HG03139 (cell line): ENCODE data around the gene SOX2.

Experiments used
- ATAC-seq: cut with Tn5 transposase; IDR thresholded peaks from one replicate; pipeline ENCODE4 v1.9.1; 2021; ENCODE audit not compliant: unreplicated experiment

Gene SOX2

DNA sequence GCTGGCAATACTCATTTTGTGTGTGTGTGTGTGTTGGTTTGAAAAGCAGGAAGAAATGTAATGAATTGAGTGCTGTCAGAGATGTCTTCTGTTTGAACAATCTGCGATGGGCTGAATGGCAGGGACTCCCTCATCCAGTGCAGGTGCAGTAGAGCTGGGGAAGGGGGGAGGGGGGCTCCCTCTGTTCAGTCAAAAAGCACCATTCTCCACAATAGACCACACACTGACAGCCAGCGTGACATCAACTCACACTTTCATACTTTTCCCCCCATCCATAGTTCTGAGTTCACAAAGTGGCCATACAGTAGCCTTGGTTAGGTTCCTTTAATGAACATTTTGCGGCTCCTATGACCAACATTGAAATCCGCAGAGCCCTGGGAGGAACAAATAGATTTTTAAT is 10.4 kb downstream of the SOX2 start:
- ATAC-seq = no peak

DNA sequence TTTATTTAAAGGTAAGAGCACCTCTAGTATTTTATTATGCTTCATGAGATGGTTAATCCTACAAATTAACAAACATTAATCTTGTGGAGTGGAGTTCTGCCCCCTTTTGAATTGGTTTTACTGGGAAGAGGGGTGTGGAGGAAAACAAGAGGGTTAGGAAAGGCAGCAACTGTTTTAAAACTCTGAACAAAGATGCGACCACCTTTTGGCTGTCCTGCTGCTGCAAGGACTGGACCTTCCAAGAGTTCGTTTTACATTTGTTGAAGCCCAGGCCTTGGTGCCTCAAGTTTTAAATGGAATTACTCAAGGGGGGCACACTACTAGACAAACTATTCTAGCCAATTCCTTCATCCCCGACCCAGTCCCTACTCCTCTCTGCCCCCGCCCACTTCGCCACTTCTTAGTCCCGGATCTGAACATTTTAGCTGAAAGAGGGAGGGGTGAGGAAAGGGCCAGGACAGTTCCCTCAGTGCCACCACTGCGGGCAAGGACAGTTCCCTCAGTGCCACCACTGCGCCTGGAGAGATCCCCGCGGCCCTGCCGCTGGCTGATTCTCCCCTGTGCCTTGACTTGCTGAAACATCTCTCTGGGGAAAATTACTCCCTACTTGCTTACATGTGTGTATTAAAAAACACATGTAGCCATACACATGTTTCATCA is 11.2 kb downstream of the SOX2 start:
- no peak for ATAC-seq

DNA sequence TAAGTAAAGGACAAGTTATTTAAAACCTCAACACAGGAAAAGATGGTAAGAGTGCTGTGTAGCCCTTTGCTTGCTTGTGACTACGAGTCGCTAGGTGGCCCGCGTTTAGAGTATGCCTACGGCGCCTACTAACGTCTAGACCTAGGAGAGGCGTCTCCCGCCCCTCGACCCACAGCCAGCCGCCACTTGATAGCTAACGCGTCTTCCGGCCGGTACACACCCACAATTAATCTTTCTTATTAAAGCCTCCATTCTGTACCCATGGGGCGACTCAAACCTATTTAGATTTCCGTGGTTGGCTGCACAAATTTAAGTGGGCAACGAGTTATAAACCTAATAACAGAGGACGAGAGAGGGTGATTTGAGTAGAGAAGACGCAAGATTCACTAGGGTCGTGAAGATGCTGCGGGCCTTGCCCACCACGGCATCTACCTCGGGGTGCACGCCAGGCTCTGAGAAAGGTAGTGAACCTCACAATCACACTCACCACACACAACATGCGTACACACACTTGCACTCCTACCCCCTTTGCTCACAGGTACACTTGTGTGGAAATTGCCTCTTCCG is 12.0 kb downstream of the SOX2 start:
- ATAC-seq = no peak

DNA sequence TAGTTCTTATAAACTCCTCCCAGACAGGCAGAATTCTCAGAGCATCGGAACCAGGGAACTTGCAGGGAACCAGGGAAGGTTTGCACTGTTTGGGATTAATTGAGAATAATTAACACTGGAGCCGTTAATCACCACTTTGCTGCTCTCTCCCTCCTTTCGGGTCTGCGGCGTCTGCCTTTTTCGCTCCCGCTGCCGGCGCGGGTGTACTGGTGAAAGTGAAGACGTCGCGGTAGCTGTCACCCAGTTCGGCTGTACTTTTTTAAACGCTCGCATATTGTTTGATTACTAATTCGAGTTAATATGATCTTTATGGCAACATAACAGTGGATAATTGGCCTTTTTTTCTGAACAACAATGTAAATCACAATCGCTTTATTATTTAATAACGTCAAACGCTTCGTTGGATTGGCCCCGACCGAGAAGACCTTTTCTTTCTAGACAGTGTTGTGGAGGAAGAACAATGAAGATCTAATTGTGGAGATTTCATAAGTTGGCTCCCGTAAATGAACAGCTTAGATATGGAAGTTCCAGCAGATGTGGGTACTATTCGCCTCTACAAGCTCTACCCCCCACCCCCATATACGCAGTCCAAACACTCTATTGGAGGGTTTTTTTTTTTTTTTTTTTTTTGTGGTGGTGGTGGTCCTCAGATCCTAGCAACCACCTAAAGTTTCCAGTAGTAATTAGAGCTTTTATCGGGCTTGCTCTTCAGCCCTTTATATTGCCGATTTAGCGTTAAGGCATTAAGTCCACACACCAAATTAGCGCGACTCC is 12.7 kb downstream of the SOX2 start:
- ATAC-seq = no peak

DNA sequence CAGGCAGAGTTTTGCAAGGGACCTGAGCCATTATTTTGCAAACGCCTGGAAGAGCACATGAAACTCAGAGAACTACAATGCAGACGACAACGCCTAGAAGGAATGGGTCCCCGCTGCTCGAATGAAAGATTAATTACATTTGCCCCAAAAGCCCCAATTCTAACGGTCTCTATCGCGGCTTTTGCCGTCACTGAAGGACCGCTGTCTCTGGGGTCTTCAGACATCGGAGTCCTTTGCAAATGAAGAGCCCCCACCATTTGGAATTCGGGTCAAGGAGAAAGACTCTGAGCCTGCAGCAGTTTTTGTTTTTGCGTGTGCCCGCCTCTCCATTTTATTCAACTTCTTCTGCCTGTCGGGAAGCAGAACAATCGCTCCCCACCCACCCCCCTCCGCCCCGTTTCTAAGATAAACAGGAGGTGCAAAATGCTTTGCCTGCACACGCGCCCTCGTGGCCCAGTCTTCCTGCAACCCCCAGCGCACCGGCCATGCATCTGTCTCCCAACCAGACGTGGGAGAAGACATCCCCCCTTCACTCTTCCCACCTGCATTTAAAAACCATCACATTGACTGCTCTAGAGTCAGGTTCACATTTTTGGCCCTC is 13.5 kb downstream of the SOX2 start:
- ATAC-seq = no peak

- ATAC-seq = no peak
Measured at GRCh38 chr3:181725830-181726229, 14.1 kb downstream of the SOX2 start.

DNA sequence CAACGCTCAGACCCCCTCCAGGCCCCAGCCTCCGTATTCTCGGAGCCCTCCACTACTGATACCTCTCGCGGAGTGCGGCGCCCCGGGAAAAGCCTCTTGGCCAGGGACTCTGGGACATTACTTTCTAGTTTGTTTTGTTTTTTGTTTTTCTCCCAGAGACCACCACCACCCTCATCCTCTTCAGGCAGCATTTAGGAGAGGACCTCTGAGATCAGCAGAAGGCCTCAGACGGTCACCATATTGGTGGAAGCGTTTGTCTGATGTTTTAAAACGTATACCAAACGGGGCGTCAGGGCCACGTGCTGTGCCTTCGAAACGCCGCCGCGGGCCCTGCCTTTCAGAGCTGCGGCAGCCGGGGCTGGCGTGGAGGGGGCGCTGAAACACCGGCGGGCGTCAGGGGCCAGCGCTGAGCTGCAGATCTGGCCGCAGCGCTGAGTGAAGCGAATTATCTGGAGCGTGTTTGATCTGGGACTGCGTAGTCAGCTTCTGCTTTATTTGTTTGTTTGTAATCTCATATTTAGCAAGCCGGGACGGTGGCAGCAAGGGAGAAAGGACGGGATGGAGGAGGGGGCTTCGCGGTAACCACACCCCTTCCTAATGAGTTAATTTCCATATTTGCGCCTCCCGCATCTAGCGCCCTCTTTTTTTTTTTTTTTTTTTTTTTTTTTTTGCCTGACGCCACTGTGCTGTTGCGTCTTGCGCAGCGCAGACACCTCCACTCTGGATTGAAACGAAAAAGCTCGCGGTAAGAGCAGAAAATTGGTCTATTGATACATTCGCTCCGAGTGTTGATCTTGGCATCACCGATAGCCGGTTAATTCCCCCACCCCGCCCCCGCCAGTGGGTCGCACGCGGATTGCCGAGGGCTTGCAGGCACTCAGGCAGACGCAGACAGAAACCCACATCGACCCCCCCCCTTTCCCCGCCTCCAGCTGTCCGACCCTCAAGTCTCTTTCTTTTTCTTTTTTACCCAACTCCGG is 14.9 kb downstream of the SOX2 start:
- no peak for ATAC-seq

- ATAC-seq = no peak
Measured at GRCh38 chr3:181727341-181728032, 15.8 kb downstream of the SOX2 start.

DNA sequence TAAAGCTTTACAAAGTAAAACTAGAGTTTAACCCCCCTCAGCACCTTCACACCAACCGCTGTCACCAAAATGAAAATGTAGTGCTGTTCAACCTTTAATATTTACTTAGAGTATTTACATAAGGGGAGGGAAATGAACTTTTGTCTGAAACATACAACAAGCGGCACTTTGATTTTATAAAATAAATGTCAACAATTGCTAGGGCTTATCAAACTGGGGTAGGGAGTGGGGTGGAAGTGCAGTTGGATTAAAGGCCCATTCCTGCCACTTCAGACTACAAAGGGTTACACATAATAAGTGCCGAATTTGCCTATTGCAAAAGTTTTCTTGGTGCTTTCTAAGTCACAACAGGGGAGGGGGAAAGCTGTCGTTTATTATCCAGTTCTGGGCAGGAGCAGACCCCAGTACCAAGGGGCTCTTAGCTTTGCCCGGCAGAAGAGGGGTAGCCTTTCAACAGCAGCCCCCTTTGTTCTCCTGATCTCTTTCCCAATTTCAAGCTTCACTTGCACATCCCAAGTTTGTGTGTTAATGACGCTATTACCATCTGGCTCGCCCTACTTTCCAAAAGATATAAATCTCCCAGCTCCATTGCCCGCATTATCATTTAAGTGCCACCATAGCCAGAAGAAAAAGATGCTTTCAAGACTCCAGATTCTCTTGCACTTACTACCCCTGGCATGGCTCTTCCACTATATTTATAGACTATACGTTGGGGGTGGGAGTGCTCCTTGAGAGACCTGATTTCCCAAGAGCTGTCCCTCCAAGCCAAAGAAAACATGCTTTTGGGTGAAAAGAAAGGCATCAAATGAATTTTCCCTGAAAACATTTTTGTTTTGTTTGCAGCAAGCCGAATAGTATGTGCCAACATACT is 17.0 kb downstream of the SOX2 start:
- no peak for ATAC-seq

- ATAC-seq = no peak
Measured at GRCh38 chr3:181729341-181729869, 17.7 kb downstream of the SOX2 start.

DNA sequence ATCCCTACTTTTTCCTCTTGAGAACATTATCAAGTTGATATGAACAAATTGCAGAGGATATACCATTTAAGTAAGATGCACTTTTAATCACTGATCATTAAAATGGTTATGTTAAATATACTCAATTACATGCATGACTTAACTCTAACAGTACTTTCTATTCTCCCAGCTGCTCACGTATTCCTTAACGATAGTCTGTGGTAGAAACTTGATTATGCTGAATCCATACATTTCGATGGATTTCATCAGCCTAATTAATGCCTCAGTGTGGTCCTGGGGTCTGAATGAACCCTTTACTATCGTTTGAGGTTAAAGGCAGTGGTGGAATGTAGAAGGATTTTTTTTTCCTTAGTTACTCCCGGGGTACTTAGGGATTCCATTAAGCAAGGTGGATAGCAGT is 18.6 kb downstream of the SOX2 start:
- ATAC-seq = no peak

- no peak for ATAC-seq
Measured at GRCh38 chr3:181730934-181731333, 19.2 kb downstream of the SOX2 start.

GRCh38 chr3:181735911-181736310 is 24.2 kb downstream of the SOX2 start:
- no peak for ATAC-seq

- ATAC-seq = no peak
Measured at GRCh38 chr3:181738551-181738950, 26.8 kb downstream of the SOX2 start.

DNA sequence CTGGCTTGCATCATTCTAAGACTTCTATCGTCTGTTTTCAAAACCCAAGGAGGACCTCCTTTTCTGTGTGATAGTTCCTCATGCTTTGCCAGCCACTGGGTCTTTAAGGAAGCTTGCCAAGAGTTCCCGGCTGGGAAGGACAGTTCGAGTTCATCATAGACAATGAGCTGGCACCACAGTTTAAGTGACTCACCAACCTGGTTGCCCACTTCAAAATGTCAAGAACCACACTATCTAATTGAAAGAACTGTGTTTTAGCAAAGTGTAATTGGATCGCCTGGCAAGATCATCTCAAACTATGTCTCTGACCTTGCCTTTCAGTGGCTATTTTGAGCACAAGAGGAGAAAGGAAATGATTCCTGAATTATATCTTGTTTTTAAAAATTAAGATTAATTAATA is 27.9 kb downstream of the SOX2 start:
- ATAC-seq = no peak

DNA sequence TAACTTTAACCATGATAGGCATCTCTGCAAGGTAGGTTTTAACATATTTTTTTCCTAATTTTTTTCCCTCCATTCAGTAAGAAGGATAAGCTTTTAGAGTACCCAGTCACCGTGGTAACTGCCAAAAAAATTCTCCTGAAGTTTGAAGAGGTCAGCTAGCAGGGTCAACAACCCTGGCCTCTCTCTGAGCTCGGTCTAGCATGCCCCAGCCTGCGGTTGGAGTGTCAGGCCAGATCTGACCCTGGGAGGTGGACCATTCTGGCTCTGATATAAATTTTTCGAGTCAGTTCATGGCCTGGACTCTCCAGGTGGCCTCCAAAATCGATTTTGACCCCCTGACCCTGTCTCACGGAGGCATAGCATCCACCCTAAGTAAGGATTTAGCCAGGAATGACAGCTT is 29.7 kb downstream of the SOX2 start:
- ATAC-seq = no peak

DNA sequence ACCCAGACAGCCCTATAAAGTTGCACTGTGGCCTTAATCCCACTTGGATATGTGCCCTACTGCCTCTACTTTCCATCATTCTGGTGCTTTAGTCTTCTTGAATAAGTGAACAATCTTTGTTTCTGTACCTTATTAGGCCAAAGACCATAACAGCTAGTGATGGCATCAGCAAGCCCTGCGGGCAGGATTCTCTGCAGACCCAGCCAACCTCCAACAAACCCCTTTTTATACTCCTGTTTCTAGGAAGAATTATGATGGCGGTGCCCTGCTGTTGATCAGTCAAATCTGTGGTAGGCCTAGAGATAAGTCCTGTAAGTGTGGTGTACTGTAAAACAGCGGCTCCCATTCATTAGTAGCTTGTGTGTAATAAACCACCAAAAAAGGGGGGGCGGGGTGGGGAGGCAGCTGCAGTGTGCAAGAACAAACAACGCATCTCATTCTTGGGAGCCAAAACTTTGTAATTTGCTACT is 40.5 kb downstream of the SOX2 start:
- ATAC-seq = no peak

DNA sequence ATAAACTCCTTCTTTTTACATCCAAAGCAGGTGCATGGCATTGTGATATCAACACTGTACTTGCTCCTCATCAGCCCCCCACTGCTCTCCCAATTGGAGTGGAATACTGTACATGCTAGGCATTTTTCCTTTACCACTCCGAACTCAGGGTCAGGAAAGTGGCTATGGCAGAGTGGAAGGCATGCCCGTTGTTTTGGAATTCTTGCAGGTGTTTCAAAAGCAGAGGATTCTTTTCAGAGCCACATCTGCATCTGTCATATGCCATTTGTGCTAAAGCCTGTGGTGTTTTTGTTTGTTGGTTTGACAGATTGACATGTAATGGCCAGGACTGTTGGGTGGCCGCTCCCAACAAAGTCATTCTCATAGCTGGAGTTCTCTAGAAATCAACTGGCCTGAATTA is 41.7 kb downstream of the SOX2 start:
- ATAC-seq = no peak

DNA sequence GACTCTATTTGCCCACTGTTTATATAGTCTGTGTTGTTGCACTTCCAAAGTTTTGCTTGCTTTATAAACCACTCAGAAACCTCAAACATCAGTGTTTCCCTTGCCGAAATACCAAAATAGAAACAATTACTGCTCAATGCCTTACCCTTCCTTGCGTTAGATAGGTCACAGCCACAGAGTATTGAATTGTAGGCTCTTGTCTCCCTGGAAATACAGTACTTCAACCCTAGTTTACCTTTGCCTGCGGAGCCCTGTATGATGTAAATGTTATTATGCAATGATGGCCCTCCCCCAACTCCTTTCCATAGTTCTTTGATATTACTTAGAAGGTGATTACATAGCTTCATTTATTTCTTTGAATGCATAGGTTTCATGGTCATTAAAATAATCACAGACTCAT is 44.2 kb downstream of the SOX2 start:
- no peak for ATAC-seq
